SK-N-SH treated with all-trans-retinoic acid at 6 μM for 48 hours (cell line): ENCODE data around the gene MOV10L1.

Experiments
- ISL1 ChIP-seq: fragments of 250-450 bp; sonication (Bioruptor Pico); IDR thresholded peaks from 2 replicates; pipeline ENCODE4 v2.1.2; 2022; ENCODE audit warnings: mild to moderate bottlenecking, moderate library complexity
- TF ChIP-seq, protein P1 (sequence below): fragments of 250-450 bp; sonication (Bioruptor Pico); IDR thresholded peaks from 2 replicates; pipeline ENCODE4 v1.5.1; 2021; ENCODE audit warnings: mild to moderate bottlenecking, moderate library complexity

DNA sequence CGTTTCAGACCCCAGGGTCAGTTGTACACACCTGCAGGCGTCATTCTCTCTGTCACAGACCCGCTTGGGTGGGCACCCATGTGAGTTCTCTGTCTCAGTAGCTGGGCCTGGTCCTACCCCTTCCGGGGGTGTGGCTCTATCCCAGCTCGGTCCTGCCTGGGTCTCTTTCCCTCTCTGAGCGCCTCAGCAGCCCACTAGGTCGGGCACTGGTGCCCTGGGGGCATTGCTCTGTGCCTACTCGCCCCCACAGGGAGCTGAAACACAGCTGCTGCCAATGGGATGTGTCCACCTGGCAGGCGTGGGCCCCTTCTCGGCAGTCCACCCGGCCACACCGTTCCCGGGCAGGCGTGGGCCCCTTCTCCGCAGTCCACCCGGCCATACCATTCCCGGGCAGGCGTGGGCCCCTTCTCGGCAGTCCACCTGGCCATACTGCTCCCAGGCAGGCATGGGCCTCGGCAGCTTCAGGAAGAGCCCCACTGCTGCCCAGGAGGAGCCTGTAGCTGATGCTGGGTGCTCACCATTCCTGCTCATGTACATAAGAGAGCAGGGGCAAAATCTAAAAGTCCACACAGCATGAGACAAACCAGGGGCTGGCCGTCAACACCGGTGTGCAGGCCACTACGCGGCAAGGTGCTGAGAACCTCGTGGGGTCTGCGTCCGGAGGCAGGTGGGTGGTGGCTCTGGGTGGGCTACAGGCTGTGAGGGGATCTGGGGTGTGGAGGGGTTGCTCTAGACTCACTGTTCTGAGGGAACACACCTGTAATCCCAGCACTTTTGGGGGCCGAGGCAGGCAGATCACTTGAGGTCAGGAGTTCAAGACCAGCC, 16.9 kb upstream of the MOV10L1 start:
- TF ChIP-seq ISL1 = no peak
- TF ChIP-seq, protein P1, sequence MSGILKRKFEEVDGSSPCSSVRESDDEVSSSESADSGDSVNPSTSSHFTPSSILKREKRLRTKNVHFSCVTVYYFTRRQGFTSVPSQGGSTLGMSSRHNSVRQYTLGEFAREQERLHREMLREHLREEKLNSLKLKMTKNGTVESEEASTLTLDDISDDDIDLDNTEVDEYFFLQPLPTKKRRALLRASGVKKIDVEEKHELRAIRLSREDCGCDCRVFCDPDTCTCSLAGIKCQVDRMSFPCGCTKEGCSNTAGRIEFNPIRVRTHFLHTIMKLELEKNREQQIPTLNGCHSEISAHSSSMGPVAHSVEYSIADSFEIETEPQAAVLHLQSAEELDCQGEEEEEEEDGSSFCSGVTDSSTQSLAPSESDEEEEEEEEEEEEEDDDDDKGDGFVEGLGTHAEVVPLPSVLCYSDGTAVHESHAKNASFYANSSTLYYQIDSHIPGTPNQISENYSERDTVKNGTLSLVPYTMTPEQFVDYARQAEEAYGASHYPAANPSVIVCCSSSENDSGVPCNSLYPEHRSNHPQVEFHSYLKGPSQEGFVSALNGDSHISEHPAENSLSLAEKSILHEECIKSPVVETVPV (CRISPR knock-in tag) = no peak
